SK-N-SH treated with all-trans-retinoic acid at 6 μM for 48 hours (cell line): ENCODE measurements around the gene CENPU.

Experiments
- ATAC-seq: fragments of 200-7000 bp; cut with Tn5 transposase; 3 replicates; pipeline ENCODE4 v1.9.1; 2020; ENCODE audit warnings: mild to moderate bottlenecking, moderate library complexity
- ARNTL ChIP-seq: fragments of 450-650 bp; formaldehyde crosslinking; IDR thresholded peaks from 2 replicates; pipeline ENCODE4 v1.5.0; 2020; ENCODE audit warnings: low read depth, mild to moderate bottlenecking, moderate library complexity, borderline replicate concordance
- BACH2 ChIP-seq: fragments of 250-450 bp; sonication (Bioruptor Pico); IDR thresholded peaks from 2 replicates; pipeline ENCODE4 v1.9.0; 2021; ENCODE audit warnings: mild to moderate bottlenecking, borderline replicate concordance
- CSDC2 ChIP-seq: fragments of 250-450 bp; sonication (Bioruptor Pico); IDR thresholded peaks from 2 replicates; pipeline ENCODE4 v1.5.0; 2020; ENCODE audit warnings: mild to moderate bottlenecking, moderate library complexity
- ESRRG ChIP-seq: fragments of 250-450 bp; sonication (Bioruptor Pico); IDR thresholded peaks from 2 replicates; pipeline ENCODE4 v1.6.1; 2021; ENCODE audit warnings: mild to moderate bottlenecking
- GLIS3 ChIP-seq: fragments of 250-450 bp; sonication (Bioruptor Pico); IDR thresholded peaks from 2 replicates; pipeline ENCODE4 v1.5.0; 2020; ENCODE audit warnings: mild to moderate bottlenecking, moderate library complexity
- ISL1 ChIP-seq: fragments of 250-450 bp; sonication (Bioruptor Pico); IDR thresholded peaks from 2 replicates; pipeline ENCODE4 v2.1.2; 2022; ENCODE audit warnings: mild to moderate bottlenecking, moderate library complexity
- OSR1 ChIP-seq: fragments of 250-450 bp; sonication (Bioruptor Pico); IDR thresholded peaks from 2 replicates; pipeline ENCODE4 v1.8.0; 2022; ENCODE audit warnings: moderate library complexity, mild to moderate bottlenecking, inconsistent platforms
- PPARA ChIP-seq: fragments of 250-450 bp; sonication (Bioruptor Pico); IDR thresholded peaks from 2 replicates; pipeline ENCODE4 v1.5.0; 2020; ENCODE audit warnings: mild to moderate bottlenecking, borderline replicate concordance
- RARB ChIP-seq: fragments of 250-450 bp; sonication (Bioruptor Pico); IDR thresholded peaks from 2 replicates; pipeline ENCODE4 v1.8.0; 2021; ENCODE audit warnings: mild to moderate bottlenecking, moderate library complexity
- TCF4 ChIP-seq: fragments of 250-450 bp; sonication (Bioruptor Pico); IDR thresholded peaks from 2 replicates; pipeline ENCODE4 v1.8.0; 2021; ENCODE audit warnings: mild to moderate bottlenecking, moderate library complexity, borderline replicate concordance
- TOX ChIP-seq: fragments of 250-450 bp; sonication (Bioruptor Pico); IDR thresholded peaks from 2 replicates; pipeline ENCODE4 v1.8.0; 2021; ENCODE audit warnings: mild to moderate bottlenecking, moderate library complexity, borderline replicate concordance
- ZC3H10 ChIP-seq: fragments of 250-450 bp; sonication (Bioruptor Pico); IDR thresholded peaks from 2 replicates; pipeline ENCODE4 v1.5.1; 2021; ENCODE audit warnings: mild to moderate bottlenecking, moderate library complexity
- ZFP3 ChIP-seq: fragments of 250-450 bp; sonication (Bioruptor Pico); IDR thresholded peaks from 2 replicates; pipeline ENCODE4 v1.5.0; 2020; ENCODE audit warnings: mild to moderate bottlenecking, moderate library complexity
- ZFP30 ChIP-seq: fragments of 450-650 bp; formaldehyde crosslinking; IDR thresholded peaks from 2 replicates; pipeline ENCODE4 v1.5.0; 2022; ENCODE audit warnings: mild to moderate bottlenecking, moderate library complexity
- ZNF565 ChIP-seq: fragments of 450-650 bp; formaldehyde crosslinking; conservative IDR thresholded peaks from 2 replicates; pipeline ENCODE4 v1.5.0; 2020; ENCODE audit warnings: low read depth, mild to moderate bottlenecking, moderate library complexity
- ZNF70 ChIP-seq: fragments of 450-650 bp; formaldehyde crosslinking; IDR thresholded peaks from 2 replicates; pipeline ENCODE4 v1.5.0; 2020; ENCODE audit warnings: mild to moderate bottlenecking, moderate library complexity
- ZNF8 ChIP-seq: fragments of 450-650 bp; formaldehyde crosslinking; IDR thresholded peaks from 2 replicates; pipeline ENCODE4 v1.5.0; 2020; ENCODE audit warnings: mild to moderate bottlenecking, moderate library complexity
- TF ChIP-seq, protein P1 (sequence below): fragments of 250-450 bp; sonication (Bioruptor Pico); IDR thresholded peaks from 2 replicates; pipeline ENCODE4 v1.8.0; 2021; ENCODE audit warnings: low read depth, mild to moderate bottlenecking, moderate library complexity, borderline replicate concordance
- TF ChIP-seq, protein P2 (sequence below): fragments of 250-450 bp; sonication (Bioruptor Pico); IDR thresholded peaks from 2 replicates; pipeline ENCODE4 v1.8.0; 2020; ENCODE audit warnings: mild to moderate bottlenecking, moderate library complexity, borderline replicate concordance
- TF ChIP-seq, protein P3 (sequence below): fragments of 250-450 bp; sonication (Bioruptor Pico); IDR thresholded peaks from 2 replicates; pipeline ENCODE4 v1.5.1; 2020; ENCODE audit warnings: low read depth, mild to moderate bottlenecking, moderate library complexity
- TF ChIP-seq, protein P4 (sequence below): fragments of 250-450 bp; sonication (Bioruptor Pico); IDR thresholded peaks from 2 replicates; pipeline ENCODE4 v1.5.0; 2020; ENCODE audit warnings: mild to moderate bottlenecking, moderate library complexity
- TF ChIP-seq, protein P5 (sequence below): fragments of 250-450 bp; sonication (Bioruptor Pico); IDR thresholded peaks from 2 replicates; pipeline ENCODE4 v1.5.1; 2021; ENCODE audit warnings: mild to moderate bottlenecking, moderate library complexity

CENPU gene

DNA sequence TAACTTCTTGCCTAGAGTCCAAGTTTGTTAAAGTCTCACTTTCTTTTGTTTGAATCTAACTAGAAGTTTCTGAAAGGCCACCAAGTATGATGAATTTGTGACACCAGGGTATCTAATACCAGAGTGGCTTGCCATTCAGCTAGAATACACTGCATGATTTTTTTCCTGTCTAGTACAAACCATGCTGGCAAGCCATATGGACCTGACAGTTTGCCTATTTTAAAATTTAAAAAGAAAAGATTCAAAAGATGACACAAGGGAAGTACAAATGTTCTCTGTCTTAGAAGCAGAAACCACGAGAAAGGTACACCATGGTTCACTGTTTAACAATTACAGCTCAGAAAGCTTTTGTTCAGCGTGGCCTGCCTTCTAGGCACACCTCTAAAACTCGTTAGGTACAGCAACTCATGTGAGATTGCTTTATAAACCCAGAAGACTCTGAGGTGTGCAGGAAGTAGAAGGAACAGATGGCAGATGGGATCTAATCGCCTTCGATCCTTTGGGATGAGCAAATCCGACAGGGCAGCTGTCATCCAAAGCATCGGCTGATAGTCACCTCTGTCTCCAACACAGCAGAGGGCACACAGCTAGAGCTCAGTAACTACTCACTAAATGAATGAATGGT, 35.4 kb upstream of the CENPU start:
- TF ChIP-seq, protein P1, sequence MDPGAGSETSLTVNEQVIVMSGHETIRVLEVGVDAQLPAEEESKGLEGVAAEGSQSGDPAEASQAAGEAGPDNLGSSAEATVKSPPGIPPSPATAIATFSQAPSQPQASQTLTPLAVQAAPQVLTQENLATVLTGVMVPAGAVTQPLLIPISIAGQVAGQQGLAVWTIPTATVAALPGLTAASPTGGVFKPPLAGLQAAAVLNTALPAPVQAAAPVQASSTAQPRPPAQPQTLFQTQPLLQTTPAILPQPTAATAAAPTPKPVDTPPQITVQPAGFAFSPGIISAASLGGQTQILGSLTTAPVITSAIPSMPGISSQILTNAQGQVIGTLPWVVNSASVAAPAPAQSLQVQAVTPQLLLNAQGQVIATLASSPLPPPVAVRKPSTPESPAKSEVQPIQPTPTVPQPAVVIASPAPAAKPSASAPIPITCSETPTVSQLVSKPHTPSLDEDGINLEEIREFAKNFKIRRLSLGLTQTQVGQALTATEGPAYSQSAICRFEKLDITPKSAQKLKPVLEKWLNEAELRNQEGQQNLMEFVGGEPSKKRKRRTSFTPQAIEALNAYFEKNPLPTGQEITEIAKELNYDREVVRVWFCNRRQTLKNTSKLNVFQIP (CRISPR knock-in tag) = no peak
- TF ChIP-seq BACH2 (CRISPR knock-in tag) = no peak
- TF ChIP-seq ZNF8 = no peak
- no peak for TF ChIP-seq GLIS3
- TF ChIP-seq, protein P2, sequence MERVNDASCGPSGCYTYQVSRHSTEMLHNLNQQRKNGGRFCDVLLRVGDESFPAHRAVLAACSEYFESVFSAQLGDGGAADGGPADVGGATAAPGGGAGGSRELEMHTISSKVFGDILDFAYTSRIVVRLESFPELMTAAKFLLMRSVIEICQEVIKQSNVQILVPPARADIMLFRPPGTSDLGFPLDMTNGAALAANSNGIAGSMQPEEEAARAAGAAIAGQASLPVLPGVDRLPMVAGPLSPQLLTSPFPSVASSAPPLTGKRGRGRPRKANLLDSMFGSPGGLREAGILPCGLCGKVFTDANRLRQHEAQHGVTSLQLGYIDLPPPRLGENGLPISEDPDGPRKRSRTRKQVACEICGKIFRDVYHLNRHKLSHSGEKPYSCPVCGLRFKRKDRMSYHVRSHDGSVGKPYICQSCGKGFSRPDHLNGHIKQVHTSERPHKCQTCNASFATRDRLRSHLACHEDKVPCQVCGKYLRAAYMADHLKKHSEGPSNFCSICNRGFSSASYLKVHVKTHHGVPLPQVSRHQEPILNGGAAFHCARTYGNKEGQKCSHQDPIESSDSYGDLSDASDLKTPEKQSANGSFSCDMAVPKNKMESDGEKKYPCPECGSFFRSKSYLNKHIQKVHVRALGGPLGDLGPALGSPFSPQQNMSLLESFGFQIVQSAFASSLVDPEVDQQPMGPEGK (CRISPR knock-in tag) = no peak
- no peak for TF ChIP-seq ZNF70
- no peak for TF ChIP-seq CSDC2 (CRISPR knock-in tag)
- no peak for TF ChIP-seq RARB (CRISPR knock-in tag)
- no peak for TF ChIP-seq ARNTL (CRISPR knock-in tag)
- no peak for TF ChIP-seq ZNF565 (CRISPR knock-in tag)
- no peak for TF ChIP-seq ZFP30 (CRISPR knock-in tag)
- TF ChIP-seq, protein P3, sequence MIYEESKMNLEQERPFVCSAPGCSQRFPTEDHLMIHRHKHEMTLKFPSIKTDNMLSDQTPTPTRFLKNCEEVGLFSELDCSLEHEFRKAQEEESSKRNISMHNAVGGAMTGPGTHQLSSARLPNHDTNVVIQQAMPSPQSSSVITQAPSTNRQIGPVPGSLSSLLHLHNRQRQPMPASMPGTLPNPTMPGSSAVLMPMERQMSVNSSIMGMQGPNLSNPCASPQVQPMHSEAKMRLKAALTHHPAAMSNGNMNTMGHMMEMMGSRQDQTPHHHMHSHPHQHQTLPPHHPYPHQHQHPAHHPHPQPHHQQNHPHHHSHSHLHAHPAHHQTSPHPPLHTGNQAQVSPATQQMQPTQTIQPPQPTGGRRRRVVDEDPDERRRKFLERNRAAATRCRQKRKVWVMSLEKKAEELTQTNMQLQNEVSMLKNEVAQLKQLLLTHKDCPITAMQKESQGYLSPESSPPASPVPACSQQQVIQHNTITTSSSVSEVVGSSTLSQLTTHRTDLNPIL (CRISPR knock-in tag) = no peak
- TF ChIP-seq ZC3H10 (CRISPR knock-in tag) = no peak
- TF ChIP-seq ZFP3 (CRISPR knock-in tag) = no peak
- no peak for TF ChIP-seq TCF4 (CRISPR knock-in tag)
- no peak for ATAC-seq

DNA sequence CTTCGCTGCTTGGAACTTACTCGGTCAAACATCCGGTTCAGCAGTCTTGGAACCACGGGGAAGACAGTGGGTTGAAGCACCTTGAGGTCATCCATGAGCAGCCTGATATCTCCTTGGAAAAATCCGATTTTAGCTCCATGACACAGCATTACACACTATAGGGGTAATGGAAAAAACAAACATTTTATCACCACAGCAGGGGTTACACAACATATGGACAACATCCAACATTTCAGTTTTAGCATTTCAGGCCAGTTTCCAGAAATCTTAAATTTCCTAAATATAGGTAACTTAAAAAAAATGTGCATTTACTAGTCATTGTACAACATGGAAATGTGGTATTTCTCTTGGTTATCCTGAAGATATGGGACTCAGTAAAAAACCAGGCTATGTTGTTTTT, 34.4 kb upstream of the CENPU start:
- no peak for ATAC-seq
- TF ChIP-seq ARNTL (CRISPR knock-in tag) = no peak

DNA sequence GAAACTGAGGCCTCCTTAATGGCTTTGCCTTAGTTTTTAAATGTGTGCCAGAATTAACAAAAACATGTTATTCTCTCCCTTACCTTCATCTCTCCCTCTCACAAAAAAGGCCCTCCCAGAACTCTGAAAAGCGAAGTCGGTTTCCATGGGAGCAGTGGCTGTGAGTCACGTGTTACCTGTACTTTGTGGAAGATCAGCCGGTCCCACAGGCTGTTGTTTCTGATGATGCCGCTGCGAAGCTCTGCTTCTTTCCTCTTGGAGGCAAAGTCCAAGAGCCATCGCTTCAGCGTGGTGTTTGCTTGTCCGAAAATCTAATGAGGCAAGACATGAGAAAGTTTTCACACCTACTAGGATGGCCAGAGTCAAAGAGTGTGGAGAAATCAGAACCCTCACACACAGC, 32.5 kb upstream of the CENPU start:
- no peak for TF ChIP-seq ZNF8
- no peak for TF ChIP-seq ZNF70
- TF ChIP-seq ZC3H10 (CRISPR knock-in tag) = no peak
- TF ChIP-seq OSR1 = no peak
- TF ChIP-seq GLIS3 = no peak
- no peak for ATAC-seq

DNA sequence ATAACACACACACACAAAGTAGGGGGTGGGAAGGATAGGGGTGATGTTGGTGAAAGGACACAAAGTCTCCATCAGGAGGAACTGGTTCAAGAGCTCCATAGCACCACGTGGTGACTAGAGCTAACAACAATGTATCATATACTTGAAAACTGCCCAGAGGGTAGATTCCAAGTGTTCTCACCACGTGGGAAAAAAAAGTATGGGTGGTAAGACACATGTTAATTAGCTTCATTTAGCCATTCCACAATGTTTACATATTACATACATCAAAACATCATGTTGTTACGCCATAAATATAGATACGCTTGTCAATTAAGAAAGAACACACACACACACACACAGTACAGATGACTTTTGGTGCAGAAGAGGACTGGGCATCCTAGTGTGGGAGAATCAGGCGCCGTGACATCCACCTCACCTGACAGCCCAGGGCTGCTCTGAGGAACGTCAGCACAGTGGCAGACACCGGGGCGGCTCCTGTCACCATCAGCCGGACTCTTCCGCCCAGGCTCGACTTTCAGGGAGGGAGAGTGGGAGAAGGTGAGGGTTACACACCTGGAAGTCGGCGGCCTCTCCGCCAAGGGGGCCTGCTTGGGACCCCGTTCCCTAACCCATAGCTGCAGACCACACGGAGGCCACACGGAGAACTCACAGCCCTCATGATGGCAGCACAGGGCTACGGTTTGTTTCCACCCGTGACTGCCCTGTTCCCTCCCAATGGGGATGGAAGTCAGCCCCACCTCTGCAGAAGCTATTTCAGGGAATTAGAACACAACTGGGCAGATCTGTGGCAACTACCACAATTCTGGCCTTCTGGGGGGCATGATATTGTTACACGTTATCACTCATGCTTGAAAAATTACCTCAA, 31.8 kb upstream of the CENPU start:
- TF ChIP-seq ZFP30 (CRISPR knock-in tag) (no peak), ARNTL (CRISPR knock-in tag) (no peak), CSDC2 (CRISPR knock-in tag) (no peak), TOX (no peak), ZNF8 (no peak), ISL1 (no peak), ESRRG (CRISPR knock-in tag) (no peak), BACH2 (CRISPR knock-in tag) (no peak), ZNF70 (no peak), ZFP3 (CRISPR knock-in tag) (no peak), RARB (CRISPR knock-in tag) (no peak), PPARA (CRISPR knock-in tag) (no peak), ZNF565 (CRISPR knock-in tag) (no peak)
- TF ChIP-seq, protein P1 (CRISPR knock-in tag) = no peak
- TF ChIP-seq, protein P4, sequence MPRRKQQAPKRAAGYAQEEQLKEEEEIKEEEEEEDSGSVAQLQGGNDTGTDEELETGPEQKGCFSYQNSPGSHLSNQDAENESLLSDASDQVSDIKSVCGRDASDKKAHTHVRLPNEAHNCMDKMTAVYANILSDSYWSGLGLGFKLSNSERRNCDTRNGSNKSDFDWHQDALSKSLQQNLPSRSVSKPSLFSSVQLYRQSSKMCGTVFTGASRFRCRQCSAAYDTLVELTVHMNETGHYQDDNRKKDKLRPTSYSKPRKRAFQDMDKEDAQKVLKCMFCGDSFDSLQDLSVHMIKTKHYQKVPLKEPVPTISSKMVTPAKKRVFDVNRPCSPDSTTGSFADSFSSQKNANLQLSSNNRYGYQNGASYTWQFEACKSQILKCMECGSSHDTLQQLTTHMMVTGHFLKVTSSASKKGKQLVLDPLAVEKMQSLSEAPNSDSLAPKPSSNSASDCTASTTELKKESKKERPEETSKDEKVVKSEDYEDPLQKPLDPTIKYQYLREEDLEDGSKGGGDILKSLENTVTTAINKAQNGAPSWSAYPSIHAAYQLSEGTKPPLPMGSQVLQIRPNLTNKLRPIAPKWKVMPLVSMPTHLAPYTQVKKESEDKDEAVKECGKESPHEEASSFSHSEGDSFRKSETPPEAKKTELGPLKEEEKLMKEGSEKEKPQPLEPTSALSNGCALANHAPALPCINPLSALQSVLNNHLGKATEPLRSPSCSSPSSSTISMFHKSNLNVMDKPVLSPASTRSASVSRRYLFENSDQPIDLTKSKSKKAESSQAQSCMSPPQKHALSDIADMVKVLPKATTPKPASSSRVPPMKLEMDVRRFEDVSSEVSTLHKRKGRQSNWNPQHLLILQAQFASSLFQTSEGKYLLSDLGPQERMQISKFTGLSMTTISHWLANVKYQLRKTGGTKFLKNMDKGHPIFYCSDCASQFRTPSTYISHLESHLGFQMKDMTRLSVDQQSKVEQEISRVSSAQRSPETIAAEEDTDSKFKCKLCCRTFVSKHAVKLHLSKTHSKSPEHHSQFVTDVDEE (CRISPR knock-in tag) = no peak
- TF ChIP-seq, protein P5, sequence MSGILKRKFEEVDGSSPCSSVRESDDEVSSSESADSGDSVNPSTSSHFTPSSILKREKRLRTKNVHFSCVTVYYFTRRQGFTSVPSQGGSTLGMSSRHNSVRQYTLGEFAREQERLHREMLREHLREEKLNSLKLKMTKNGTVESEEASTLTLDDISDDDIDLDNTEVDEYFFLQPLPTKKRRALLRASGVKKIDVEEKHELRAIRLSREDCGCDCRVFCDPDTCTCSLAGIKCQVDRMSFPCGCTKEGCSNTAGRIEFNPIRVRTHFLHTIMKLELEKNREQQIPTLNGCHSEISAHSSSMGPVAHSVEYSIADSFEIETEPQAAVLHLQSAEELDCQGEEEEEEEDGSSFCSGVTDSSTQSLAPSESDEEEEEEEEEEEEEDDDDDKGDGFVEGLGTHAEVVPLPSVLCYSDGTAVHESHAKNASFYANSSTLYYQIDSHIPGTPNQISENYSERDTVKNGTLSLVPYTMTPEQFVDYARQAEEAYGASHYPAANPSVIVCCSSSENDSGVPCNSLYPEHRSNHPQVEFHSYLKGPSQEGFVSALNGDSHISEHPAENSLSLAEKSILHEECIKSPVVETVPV (CRISPR knock-in tag) = no peak

More for the DNA sequence above, 31.8 kb upstream of the CENPU start:
- no peak for ATAC-seq
